GM21825 (cell line): ENCODE measurements around the gene GNA14.
"Not testable (repeated sequence)": the region's sequence is repeated elsewhere in the genome, so short reads cannot be mapped to it uniquely, and the experiment has no call there.

Experiments
- ATAC-seq: cut with Tn5 transposase; IDR thresholded peaks from one replicate; pipeline ENCODE4 v1.9.1; 2021; ENCODE audit warnings: mild to moderate bottlenecking, moderate library complexity; ENCODE audit not compliant: unreplicated experiment

The GNA14 gene

DNA sequence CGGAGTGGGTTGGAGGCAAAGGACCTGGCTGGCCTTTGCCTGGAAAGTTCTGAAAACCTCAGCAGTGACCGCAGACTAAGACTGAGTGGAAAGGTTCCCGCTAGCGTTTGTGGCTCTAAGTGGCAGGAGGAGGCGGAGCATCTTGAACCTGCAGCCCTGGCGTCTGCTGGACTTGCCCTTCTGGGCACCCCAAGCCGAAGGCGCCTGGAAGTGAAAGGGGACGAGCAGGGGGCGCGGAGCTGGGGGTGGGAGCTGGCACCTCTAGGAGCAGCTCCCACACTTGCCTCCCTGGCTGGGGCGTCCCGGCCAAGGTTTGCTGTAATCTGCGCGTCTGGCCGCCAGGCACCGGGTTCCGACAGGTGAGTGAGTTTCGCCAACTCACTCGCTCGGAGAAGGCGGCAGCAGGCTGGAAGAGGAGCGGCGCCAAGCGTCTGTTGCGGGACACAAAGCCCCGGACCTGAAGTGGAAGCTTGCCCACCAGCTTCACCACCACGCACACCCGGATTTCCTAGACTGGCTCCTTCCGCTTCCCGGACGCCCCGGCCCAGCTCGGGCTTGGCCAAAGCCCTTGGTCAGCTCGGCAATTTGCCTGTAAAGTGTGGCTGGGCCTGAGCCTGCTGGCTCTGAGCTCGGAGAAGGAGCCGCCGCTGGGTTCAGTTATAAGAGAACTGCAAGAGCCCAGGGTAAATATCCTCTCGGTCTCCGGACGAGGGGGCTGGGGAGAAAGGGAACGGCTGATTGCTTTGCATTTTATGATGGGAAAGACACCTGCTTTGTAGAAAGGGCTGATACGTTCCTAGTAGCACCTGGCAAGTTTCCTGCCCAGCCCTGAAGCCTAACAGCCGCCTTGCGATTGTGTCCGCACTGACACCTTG is at the start of gene GNA14:
Gene GNA14, minus strand, starts transcription at position 89 of the 875 bp plus-strand sequence. CDS start 529 bp downstream, outside the sequence.
- ATAC-seq = no peak

DNA sequence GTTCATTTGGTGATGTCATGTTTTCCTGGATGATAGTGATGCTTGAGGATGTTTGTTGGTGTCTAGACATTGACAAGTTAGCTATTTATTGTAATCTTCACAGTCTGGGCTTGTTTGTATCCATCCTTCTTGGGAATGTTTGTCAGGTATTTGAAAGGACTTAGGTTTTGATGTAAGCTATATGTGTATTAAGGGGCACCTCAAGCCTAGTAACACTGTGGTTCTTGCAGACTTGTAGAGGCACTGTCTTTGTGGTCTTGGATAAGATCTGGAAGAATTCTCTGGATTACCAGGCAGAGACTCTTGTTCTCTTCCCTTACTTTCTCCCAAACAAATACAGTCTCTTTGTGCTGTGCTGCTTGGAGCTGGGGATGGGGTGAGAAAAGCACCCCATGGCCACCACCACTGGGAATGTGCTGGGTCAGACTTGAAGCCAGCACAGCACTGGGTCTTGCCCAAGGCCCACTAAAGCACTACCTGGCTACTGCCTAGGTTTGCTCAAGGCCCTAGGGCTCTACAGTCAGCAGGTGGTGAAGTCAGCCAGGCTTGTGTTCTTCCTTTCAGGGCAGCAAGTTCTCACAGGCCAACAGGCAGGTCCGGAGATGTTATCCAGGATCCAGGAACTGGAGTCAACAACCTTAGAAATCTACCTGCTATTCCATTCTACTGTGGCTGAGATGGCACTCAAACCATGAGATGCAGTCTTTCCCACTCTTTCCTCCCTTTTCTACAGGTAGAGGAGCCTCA is 49.3 kb upstream of the GNA14 start:
- no peak for ATAC-seq

DNA sequence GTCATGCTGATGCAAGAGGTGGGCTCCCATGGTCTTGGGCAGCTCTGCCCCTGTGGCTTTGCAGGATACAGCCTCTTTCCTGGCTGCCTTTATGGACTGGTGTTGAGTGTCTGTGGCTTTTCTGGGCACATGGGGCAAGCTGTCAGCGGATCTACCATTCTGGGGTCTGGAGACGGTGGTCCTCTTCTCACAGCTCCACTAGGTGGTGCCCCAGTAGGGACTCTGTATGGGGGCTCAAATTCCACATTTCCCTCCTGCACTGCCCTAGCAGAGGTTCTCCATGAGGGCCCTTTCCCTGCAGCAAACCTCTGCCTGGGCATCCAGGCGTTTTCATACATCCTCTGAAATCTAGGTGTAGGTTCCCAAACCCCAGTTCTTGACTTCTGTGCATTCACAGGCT is 42.6 kb upstream of the GNA14 start:
- ATAC-seq = not testable (repeated sequence)

DNA sequence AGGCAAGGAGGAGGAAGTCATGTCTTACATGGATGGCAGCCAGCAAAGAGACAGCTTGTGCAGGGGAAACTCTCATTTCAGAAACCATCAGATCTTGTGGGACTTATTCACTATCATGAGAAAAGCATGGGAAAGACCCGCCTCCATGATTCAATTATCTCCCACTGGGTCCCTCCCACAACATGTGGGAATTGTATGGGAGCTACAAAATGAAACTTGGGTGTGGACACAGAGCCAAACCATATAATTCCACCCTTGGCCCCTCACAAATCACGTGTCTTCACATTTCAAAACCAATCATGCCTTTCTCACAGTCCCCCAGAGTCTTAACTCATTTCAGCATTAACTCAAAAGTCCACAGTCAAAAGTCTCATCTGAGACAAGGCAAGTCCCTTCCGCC is 42.0 kb upstream of the GNA14 start:
- not testable (repeated sequence) for ATAC-seq

DNA sequence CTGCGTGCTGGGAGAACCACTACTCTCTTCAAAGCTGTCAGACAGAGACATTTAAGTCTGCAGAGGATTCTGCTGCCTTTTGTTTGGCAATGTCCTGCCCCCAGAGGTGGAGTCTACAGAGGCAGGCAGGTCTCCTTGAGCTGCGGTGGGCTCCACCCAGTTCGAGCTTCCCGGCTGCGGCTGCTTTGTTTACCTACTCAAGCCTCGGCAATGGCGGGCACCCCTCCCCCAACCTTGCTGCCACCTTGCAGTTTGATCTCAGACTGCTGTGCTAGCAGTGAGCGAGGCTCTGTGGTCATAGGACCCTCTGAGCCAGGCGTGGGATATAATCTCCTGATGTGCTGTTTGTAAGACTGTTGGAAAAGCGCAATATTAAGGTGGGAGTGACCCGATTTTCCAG is 39.6 kb upstream of the GNA14 start:
- ATAC-seq = not testable (repeated sequence)

DNA sequence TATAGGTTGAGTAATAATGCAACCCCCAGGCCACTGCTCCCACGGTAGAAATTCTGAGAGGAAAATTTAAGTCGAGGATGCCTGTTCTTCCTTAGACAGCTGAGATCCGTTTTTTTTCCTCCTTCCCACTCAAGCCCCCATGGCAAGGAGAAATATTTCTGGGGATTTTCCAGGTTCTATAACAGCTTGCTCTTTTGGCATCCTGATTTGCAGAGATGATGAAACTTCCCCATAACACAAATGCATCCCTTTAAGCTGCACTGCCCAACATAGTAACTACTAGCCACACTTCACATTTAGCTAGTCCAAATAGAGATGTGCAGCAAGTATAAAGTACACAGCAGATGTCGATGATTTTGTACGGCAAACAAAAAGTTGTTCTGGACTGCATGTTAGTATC is 32.5 kb upstream of the GNA14 start:
- ATAC-seq = no peak

DNA sequence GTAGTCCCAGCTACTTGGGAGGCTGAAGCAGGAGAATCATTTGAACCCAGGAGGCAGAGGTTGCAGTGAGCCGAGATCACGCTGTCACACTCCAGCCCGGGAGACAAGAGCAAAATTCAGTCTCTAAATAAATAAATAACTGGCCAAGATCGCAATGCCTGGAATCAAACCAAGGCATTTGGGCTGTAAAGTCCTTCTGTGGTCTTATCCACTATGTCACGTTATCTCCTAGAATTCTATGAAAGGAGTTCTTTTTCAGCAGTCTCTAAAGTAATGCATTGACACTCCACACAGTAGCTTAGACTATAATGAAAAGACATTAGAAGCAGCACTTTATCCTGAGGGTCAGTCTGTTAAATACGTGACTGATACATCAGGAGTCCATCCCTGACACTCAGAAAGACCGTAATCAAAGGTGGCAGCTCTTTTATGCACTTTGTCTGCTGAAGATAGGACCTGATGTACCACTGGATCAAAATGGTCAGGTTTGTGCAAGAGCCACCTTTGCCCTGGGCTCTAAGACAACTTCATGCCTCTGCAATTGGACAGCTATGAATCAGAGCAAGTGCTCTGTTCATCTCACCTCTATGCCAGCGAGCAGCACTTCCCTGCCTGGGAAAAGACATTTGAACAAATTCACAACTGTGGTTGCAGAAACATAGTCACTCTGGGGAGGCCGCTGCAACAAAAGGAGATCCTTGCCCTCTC is 31.7 kb upstream of the GNA14 start:
- no peak for ATAC-seq

DNA sequence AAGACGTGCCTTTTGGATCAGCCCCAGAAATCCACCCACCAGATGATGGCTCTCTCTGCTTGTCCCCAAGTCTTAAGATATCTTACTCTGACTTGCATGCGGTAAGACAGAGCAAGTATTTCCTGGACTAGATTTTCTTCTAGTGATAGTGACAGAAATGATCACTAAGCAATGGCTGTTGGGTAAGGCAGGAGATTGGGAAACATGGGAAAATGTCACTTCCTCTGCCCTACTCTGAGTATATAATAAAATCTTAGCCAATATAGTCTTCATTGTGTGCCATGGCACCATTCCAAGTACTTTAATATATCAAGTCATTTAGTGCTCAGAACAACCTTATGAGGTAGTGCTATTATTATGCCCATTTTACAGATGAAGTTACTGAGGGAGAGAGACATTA is 31.0 kb upstream of the GNA14 start:
- ATAC-seq = no peak

DNA sequence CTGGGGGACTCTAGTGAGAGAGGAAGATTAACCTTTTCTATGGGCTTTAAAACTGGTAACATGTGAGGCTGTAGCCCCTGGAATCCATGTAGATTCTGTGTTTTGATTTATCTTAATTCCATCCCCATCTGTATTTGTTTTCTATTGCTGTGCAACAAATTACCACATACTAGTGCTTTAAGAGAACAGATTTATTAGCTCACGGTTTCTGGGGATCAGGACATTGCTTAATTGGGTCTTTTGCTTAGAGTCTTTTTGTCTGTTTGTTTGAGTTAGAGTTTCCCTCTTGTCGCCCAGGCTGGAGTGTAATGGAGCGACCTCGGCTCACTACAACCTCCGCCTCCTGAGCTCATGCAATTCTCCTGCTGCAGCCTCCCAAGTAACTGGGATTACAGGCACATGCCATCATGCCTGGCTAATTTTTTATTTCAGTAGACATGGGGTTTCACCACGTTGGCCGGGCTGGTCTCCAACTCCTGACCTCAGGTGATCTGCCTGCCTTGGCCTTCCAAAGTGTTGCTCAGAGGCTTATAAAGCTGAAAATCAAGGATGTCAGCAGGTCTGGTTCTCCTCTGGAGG is 29.9 kb upstream of the GNA14 start:
- no peak for ATAC-seq

DNA sequence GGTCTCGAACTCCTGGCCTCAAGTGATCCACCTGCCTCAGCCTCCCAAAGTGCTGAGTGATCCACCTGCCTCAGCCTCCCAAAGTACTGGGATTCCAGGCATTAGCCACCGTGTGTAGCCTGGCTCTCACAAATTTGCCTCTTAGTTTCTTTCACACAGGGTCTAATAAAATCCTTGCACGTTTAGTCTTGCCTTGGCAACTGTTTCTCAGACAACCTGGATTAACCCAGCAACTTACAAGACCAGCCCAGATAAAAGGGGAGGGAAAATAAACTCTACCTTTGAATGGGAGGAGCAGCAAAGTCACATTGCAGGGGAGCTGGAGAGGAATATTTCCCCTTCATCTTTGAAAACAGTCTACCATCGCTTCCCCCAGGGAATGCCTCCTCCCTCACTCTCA is 29.3 kb upstream of the GNA14 start:
- no peak for ATAC-seq

DNA sequence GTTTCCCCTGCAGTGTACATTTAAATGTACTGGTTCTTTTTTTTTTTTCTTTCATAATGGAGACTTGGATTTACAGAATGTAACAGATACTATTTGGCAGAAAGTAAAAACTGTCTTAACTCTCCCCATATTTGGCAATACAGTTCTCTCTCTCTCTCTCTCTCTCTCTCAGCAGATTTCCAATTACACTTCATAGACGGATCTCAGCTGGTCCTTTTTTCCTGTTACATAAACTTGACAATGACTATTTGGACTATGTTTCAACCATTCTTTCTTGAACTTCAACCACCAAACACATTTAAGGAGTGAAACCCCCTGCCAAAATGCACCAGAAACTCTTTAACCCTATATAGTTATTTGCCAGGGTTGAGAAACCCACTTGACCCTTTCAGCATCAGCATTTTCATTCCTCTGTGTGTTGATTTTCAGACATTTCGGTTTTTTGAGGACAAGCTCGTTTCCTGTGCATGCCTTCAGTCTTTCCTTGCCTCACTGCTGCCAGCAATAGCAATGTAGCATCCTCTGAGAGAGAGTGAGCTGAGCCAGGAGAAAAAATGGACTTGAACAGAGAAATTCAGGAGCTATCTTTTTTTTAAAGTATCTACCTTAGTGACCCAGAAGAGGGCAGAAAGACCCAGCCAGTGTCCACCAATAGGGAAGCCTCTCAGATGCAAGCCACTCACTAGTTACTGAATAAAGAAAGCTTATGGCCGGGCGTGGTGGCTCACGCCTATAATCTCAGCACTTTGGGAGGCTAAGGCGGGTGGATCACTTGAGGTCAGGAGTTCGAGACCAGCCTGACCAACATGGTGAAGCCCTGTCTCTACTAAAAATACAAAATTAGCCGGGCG is 26.0 kb upstream of the GNA14 start:
- no peak for ATAC-seq

DNA sequence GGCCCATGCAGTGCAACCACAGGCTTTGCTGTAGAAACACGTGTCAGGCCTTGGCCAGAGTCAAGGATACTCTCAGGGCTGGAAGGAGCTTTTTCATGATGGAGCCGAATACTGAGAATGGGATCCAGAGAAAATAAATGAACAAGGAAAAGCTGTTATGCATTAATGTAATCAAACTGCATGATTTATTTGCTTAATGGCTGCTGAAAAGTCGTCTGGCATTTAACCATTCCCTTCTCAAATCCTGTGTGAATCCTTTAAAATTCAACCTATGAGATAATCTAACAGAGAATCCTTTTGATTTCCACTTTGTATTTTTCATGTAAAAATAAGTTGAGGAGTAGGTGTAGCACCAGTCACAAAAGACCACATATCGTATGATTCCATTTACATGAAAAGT is 24.1 kb upstream of the GNA14 start:
- ATAC-seq = no peak

DNA sequence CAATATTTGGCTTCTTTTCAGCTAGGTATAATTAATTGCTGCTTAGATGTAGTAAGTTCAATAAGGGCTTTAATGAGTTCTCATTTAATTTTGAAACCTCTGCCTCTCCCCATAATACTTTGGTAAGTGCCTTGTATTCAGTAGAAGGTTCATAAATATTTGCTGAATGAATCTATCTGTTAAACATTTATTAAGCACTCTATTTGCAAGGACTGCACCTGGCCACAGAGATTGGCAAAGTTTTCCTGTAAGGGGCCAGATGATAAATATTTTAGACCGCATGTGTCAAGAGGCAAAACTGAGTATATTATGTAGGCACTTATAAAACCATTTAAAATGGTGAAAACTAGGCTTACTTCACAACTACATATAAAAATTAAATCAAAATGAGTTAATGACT is 19.0 kb upstream of the GNA14 start:
- no peak for ATAC-seq

DNA sequence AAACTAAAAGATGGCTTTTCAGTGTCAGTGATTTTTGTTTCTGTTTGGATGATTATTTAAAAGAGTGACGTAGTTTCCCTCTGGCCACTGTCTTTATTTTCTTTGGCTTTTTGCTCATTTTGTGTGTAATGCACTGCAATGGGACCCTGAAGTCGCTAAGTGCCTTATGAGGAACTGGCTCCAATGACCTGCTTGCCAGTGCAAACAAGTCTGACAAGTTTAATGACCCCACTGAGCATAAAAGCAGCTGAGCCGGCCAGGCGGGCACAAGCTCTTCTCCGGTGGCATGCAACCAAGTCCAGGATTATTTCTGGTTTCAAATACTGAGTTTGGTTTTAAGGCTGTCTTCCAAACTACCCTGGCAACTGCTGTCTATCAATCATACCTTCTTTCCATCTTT is 15.6 kb upstream of the GNA14 start:
- ATAC-seq = no peak

DNA sequence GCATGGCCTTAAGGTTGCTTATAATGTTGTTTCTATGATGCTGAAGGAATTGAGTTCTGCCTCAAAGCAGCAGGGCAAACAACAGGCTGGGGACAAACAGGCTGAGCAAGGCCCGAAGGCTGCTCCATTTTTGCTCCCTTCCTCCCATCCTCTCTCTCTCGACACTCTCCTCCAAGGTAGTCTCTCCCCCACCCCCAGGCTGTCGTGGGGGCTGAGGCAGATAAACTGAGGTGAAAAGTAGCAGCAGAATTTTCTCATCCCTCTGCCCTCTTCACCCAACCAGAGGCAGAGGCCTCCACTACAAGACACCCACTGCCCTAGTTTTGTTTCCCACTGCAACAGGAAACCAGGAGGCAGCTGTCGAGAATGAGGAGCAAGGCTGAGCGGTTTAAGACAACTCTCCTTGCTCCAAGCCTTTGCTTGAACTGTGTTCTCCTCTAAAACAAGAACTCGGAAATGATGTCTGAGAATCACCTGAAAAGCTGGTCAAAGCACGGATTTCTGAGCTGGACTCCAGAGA is 13.5 kb upstream of the GNA14 start:
- no peak for ATAC-seq

DNA sequence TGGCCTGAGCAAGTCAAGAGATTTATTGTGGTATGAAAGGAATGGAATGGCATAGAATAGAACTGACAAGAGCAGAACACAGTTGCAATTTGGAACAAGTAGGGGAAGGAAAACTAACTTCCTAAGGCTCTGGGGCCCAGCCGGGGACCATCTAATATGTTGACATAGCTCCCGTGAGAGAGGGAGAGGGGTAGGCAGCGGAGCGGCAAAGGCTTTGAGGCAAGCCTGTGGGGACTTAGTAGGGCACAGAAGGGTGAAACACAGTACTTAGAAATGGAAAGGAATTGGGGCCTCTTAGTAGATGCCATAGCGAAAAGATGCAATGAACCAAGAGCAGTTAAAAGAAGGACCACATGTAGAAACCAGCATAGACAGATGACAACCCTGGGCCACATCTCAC is 11.8 kb upstream of the GNA14 start:
- ATAC-seq = no peak

DNA sequence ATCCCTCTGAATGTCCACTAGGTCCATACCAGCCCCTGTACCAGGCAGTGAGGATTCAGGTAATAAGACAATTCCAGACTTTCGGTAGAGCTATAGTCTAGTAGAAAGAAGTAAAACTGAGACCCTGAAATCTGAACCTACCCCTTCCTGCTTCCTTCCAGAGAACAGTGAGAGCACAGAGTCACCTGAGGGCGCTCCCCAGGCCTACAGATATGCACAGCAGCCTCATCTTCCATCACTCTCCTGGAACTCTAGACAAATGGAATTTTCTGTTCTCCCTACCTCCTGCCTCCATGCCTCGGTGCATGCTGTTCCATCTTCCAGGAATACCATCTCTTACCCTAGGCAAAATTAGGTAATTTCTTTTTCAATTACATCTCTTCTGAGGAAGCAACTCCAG is 3.1 kb upstream of the GNA14 start:
- ATAC-seq = no peak

DNA sequence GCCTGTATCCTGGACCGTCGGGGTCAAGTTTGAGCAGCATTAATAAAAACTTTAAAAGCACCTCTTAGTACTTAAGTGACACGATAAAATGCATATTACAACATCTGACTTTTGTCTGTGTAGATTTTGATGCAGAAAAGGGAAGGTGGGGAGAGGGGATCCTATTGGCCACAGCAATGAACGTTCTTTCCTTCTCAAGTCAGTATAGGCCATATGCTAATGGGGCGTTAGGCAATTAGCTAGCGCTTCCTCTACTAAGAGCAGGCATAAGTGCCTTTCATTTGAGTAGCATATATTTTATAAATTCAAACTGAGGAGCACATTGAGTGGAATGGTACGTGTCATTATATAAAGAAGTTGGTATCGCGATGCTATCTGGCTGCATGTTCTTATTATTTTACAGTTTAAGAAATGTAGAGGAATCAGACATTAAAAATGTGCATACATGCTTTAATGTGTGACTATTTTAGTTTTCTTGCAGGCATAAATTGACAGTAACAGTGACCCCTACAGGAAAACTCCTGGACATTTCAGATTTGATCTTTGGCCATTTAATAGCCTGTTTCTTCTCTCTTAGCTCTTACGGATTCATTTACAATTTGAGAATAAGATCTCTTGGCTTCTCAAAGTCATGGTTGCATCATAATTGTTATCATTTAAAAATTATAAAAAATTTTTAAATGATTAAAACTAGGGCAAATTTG is 1.1 kb upstream of the GNA14 start:
- no peak for ATAC-seq
